Spleen (tissue), 11 donors: ENCODE measurements around the gene ARPP19. TPM values are rescaled to one million over a fixed set of nuclear protein-coding genes. Genes with fewer than 3 reads are reported as not detected.
"Not testable (repeated sequence)": the region's sequence is repeated elsewhere in the genome, so short reads cannot be mapped to it uniquely, and the experiment has no call there.

Experiments used
- DNase-seq: peaks from one replicate; pipeline ENCODE4 v3.0.0-alpha.2; 2020
- H3K27ac ChIP-seq, 8 donors: fragments of 200-600 bp; sonication (generic) in 7 of 8; 1 replicate in 4 of 8; 2 replicates in 4 of 8; pipeline versions ENCODE4 v1.5.0 to v1.8.0; 2016 to 2021; ENCODE audit warnings: inconsistent platforms in 4 of 8, mild to moderate bottlenecking in 4 of 8, moderate library complexity in 1 of 8
- H3K27me3 ChIP-seq, 7 donors: fragments of 200-600 bp; sonication (generic) in 6 of 7; replicated peaks in 1 of 7; 1 replicate in 4 of 7; 2 replicates in 3 of 7; pipeline versions ENCODE4 v1.5.0 to v1.8.0; 2016 to 2021; ENCODE audit warnings: inconsistent platforms in 3 of 7, mild to moderate bottlenecking in 1 of 7
- H3K36me3 ChIP-seq, 6 donors: fragments of 200-600 bp; sonication (generic) in 5 of 6; 1 replicate in 4 of 6; 2 replicates in 2 of 6; pipeline versions ENCODE4 v1.5.0 to v1.8.0; 2016 to 2021; ENCODE audit warnings: inconsistent platforms in 2 of 6
- H3K4me1 ChIP-seq, 6 donors: fragments of 200-600 bp; sonication (generic) in 5 of 6; 1 replicate in 3 of 6; 2 replicates in 3 of 6; pipeline versions ENCODE4 v1.5.0 to v1.8.0; 2016 to 2021; ENCODE audit warnings: inconsistent platforms in 3 of 6
- H3K4me3 ChIP-seq, 8 donors: fragments of 200-600 bp; sonication (generic) in 7 of 8; 1 replicate in 4 of 8; 2 replicates in 4 of 8; pipeline versions ENCODE4 v1.5.0 to v1.8.0; 2016 to 2021; ENCODE audit warnings: inconsistent platforms in 4 of 8, mild to moderate bottlenecking in 4 of 8, moderate library complexity in 2 of 8
- H3K9me3 ChIP-seq, 8 donors: fragments of 200-600 bp; sonication (generic) in 7 of 8; 1 replicate in 4 of 8; 2 replicates in 4 of 8; pipeline versions ENCODE4 v1.5.0 to v1.8.0; 2016 to 2021; ENCODE audit warnings: inconsistent platforms in 4 of 8
- POLR2A ChIP-seq, 3 donors: fragments of 450-650 bp; IDR thresholded peaks; one replicate each; pipeline ENCODE4 v1.5.1; 2017; ENCODE audit warnings: antibody characterized with exemption in 3 of 3, mild to moderate bottlenecking in 1 of 3
- POLR2AphosphoS5 ChIP-seq, 3 donors: sonication (generic); formaldehyde crosslinking; IDR thresholded peaks; one replicate each; pipeline ENCODE4 v1.5.1; 2017; ENCODE audit warnings: antibody characterized with exemption in 3 of 3
- WGBS, 5 donors: extraction: QIAGEN DNeasy Blood & Tissue Kit in 3 of 5; methylation state at CpG; one replicate each; pipeline versions ENCODE4 v1.1.5 to v1.1.7; 2013 to 2018; 5-methylcytosine and 5-hydroxymethylcytosine counted together
- intact Hi-C: fragments of 100-400 bp; cut with DNase I; formaldehyde crosslinking; loops from one replicate; pipeline ENCODE4 v1.15.0; 2023; ENCODE audit warnings: low total_unique reads
- polyA plus RNA-seq, 3 donors: library from polyadenylated mRNA; stranded (reverse); fragments of 200-250 nt; gene quantifications; one replicate each; pipeline ENCODE4 v1.2.1, GENCODE V29; 2013
- total RNA-seq, 7 donors: library from RNA; depleted of rRNA in 3 of 7; stranded (reverse); fragments of >200 nt in 3 of 7; fragmentation: NEBNext Ultra II Directional in 4 of 7; extraction: Animal tissue kit (Norgen Biotek cat#: 25700) in 4 of 7; gene quantifications; one replicate each; pipeline versions ENCODE4 v1.1.0 to v1.2.1, GENCODE V29; 2016 to 2021
- TF ChIP-seq, protein P1 (sequence below), 11 experiments: fragments of 200-600 bp in 7 of 11; fragments of 450-650 bp in 4 of 11; sonication (generic) in 4 of 11; IDR thresholded peaks in 8 of 11; conservative IDR thresholded peaks in 3 of 11; 1 replicate in 7 of 11; 2 replicates in 4 of 11; pipeline versions ENCODE4 v1.4.0 to v1.8.0; 2016 to 2021; ENCODE audit warnings: antibody characterized with exemption in 11 of 11, inconsistent platforms in 4 of 11, mild to moderate bottlenecking in 1 of 11
- donor health status: healthy with polysubstance abuse.
- donor health status: DM: no; HTN: no; CAD: no; lungs with moderate emphysema.
- donor health status: DM: no; HTN: no; CAD: no.
- donor health status: Bipolar disorder and iron deficiency.
- donor health status: healthy.
- donor health status: DM: no; HTN: no; CAD: no.
- donor health status: DM: yes; HTN: yes; CAD: no.

Gene ARPP19
- total and polyA plus RNA-seq, 10 donors: 18.3 to 132 (median 101) TPM

- no peak overlapping the region for H3K27ac ChIP-seq
- H3K4me3 ChIP-seq: no peak overlapping the region
- TF ChIP-seq POLR2A (IDR thresholded peaks at IDR 0.05) (no peak), POLR2AphosphoS5 (IDR thresholded peaks at IDR 0.05) (no peak)
- TF ChIP-seq, protein P1, sequence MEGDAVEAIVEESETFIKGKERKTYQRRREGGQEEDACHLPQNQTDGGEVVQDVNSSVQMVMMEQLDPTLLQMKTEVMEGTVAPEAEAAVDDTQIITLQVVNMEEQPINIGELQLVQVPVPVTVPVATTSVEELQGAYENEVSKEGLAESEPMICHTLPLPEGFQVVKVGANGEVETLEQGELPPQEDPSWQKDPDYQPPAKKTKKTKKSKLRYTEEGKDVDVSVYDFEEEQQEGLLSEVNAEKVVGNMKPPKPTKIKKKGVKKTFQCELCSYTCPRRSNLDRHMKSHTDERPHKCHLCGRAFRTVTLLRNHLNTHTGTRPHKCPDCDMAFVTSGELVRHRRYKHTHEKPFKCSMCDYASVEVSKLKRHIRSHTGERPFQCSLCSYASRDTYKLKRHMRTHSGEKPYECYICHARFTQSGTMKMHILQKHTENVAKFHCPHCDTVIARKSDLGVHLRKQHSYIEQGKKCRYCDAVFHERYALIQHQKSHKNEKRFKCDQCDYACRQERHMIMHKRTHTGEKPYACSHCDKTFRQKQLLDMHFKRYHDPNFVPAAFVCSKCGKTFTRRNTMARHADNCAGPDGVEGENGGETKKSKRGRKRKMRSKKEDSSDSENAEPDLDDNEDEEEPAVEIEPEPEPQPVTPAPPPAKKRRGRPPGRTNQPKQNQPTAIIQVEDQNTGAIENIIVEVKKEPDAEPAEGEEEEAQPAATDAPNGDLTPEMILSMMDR (IDR thresholded peaks at IDR 0.05 in 8 of 11, conservative IDR thresholded peaks at IDR 0.05 in 3 of 11): no peak
- intact Hi-C loops: no loop called here
- no peaks in the 10 kb centered on the region for H3K9me3 ChIP-seq
- H3K4me1 ChIP-seq: peaks cover 0 to 74% (median 11%) of the 10 kb centered on the region in 6 donors
- WGBS, 5 donors: 81 to 89% (median 83%) methylated on average over 2 of the region's 2 CpGs
- no peaks in the 10 kb centered on the region for H3K27me3 ChIP-seq
- no peak for DNase-seq
- H3K36me3 ChIP-seq: no peaks in the 10 kb centered on the region
Observed at GRCh38 chr15:52515343-52515742, 53.5 kb downstream of the ARPP19 start.

DNA sequence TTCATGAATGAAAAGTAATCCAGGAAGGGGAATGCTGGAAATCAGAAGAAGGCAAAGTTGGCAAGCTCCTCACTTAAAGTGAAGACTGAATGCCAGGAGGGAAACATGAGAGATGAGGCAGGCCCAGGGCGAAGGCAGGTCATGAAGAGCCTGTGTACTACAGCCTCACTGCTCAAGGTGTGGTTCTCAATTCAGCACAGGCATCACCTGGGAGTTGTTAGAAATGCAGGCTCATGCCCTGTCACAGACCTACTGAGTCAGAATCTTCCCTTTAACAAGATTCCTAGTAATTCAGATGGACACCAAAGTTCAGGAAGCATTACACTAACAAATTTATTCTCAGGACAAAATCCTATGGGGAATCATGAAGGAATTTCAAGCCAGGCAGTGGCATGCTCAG, 54.3 kb downstream of the ARPP19 start:
- H3K9me3 ChIP-seq: no peaks in the 10 kb centered on the region
- no peaks in the 10 kb centered on the region for H3K36me3 ChIP-seq
- peaks cover 0 to 73% (median 14%) of the 10 kb centered on the region in 6 donors for H3K4me1 ChIP-seq
- no peak overlapping the region for H3K4me3 ChIP-seq
- DNase-seq: no peak
- 91 to 100% (median 93%) methylated on average over 1 of the region's 1 CpG for WGBS, 5 donors
- no peaks in the 10 kb centered on the region for H3K27me3 ChIP-seq
- H3K27ac ChIP-seq: no peak overlapping the region
- intact Hi-C loops: no loop called here
- TF ChIP-seq POLR2A (IDR thresholded peaks at IDR 0.05) (no peak), POLR2AphosphoS5 (IDR thresholded peaks at IDR 0.05) (no peak)
- TF ChIP-seq, protein P1 (IDR thresholded peaks at IDR 0.05 in 8 of 11, conservative IDR thresholded peaks at IDR 0.05 in 3 of 11): no peak

DNA sequence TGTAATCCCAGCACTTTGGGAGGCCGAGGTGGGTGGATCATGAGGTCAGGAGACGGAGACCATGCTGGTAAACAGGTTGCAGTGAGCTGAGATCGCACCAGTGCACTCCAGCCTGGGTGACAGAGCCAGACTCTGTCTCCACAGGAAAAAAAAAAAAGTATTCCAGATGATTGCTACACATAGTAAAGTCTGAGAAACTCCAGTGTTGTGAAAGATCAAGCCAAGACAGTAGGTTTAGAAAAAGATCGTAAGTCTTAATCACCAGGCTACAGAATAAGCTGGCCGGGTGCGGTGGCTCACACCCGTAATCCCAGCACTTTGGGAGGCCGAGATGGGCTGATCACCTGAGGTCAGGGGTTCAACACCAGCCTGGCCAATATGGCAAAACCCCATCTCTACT, 56.0 kb downstream of the ARPP19 start:
- H3K27ac ChIP-seq, H3K9me3 ChIP-seq, H3K36me3 ChIP-seq, H3K27me3 ChIP-seq, DNase-seq, intact Hi-C loops, H3K4me3 ChIP-seq: not testable (repeated sequence)
- 82 to 93% (median 93%) methylated on average over 8 of the region's 8 CpGs for whole genome bisulfite sequencing, 5 donors
- peaks cover 0 to 69% (median 0%) of the 10 kb centered on the region in 6 donors for H3K4me1 ChIP-seq

DNA sequence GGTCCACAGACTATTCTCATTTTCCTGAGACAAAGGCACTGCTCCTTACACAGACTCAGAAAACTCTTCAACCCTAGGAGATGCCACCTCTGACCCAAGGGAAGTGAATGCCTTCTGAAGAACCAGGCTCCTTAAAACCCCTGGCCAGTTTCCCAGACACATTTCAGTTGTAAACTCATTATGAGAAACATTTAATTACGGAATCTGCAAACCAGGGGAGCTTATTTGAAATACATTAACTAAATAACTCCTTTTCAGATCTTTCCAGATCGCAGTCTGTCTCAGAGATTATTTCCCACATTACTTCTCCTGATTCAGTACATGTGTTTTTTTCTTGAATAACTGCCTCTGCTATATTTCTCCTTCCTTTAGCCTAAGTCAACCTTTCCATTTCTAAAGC, 57.7 kb downstream of the ARPP19 start:
- 71 to 91% (median 85%) methylated on average over 2 of the region's 2 CpGs for WGBS, 5 donors
- intact Hi-C loops: no loop called here
- TF ChIP-seq, protein P1 (IDR thresholded peaks at IDR 0.05 in 8 of 11, conservative IDR thresholded peaks at IDR 0.05 in 3 of 11): no peak
- no peak for TF ChIP-seq POLR2A (IDR thresholded peaks at IDR 0.05)
- TF ChIP-seq POLR2AphosphoS5 (IDR thresholded peaks at IDR 0.05): no peak
- Histone ChIP-seq H3K36me3 (no peaks in the 10 kb centered on the region), H3K9me3 (no peaks in the 10 kb centered on the region), H3K4me1 (peaks cover 0 to 69% (median 3%) of the 10 kb centered on the region in 6 donors), H3K4me3 (no peak overlapping the region), H3K27me3 (no peaks in the 10 kb centered on the region), H3K27ac (no peak overlapping the region)
- no peak for DNase-seq
